IPS DF 6.9 (cell line): ENCODE measurements around the gene IDE.

ENCODE experiments used
- DNase-seq: peaks from one replicate; pipeline ENCODE4 v3.0.0-alpha.2; 2013; ENCODE audit warnings: low read depth, low spot score
- H3K27ac ChIP-seq: one replicate; pipeline ENCODE4 v1.5.1; 2013; ENCODE audit warnings: low read length, control low read depth
- H3K27me3 ChIP-seq: 2 replicates; pipeline ENCODE4 v1.6.1; 2013; ENCODE audit warnings: mild to moderate bottlenecking, low read length; ENCODE audit not compliant: control insufficient read depth, insufficient read depth
- H3K36me3 ChIP-seq: 2 replicates; pipeline ENCODE4 v1.6.1; 2013; ENCODE audit warnings: low read length; ENCODE audit not compliant: control insufficient read depth, insufficient read depth
- H3K4me1 ChIP-seq: 2 replicates; pipeline ENCODE4 v1.6.1; 2013; ENCODE audit warnings: low read length; ENCODE audit not compliant: control insufficient read depth, insufficient read depth
- H3K4me3 ChIP-seq: 2 replicates; pipeline ENCODE4 v1.5.1; 2013; ENCODE audit warnings: mild to moderate bottlenecking, low read length
- H3K9me3 ChIP-seq: 2 replicates; pipeline ENCODE4 v1.6.1; 2013; ENCODE audit warnings: low read length, inconsistent platforms; ENCODE audit not compliant: control insufficient read depth, insufficient read depth
- WGBS: extraction: QIAGEN DNeasy Blood & Tissue Kit; methylation state at CpG from one replicate; pipeline ENCODE4 v1.1.7; 2013; ENCODE audit warnings: mixed read lengths, missing lambda C conversion rate; ENCODE audit not compliant: insufficient read length, insufficient coverage; 5-methylcytosine and 5-hydroxymethylcytosine counted together

IDE gene

GRCh38 chr10:92567952-92568600 lies 5.8 kb downstream of the IDE start:
- Histone ChIP-seq H3K27me3 (no peaks in the 10 kb centered on the region), H3K27ac (no peak overlapping the region), H3K4me3 (no peak overlapping the region), H3K9me3 (no peaks in the 10 kb centered on the region), H3K36me3 (no peaks in the 10 kb centered on the region), H3K4me1 (peaks cover 2% of the 10 kb centered on the region; the same call in 1 of the 2 replicates)
- DNase-seq = no peak
- WGBS = no CpG with 5 or more reads among the region's 4 CpGs

GRCh38 chr10:92562424-92562823 lies 11.5 kb downstream of the IDE start:
- H3K4me1 ChIP-seq = no peaks in the 10 kb centered on the region
- no peaks in the 10 kb centered on the region for H3K27me3 ChIP-seq
- H3K36me3 ChIP-seq = no peaks in the 10 kb centered on the region
- DNase-seq = no peak
- H3K9me3 ChIP-seq = no peaks in the 10 kb centered on the region
- H3K27ac ChIP-seq = no peak overlapping the region
- no peak overlapping the region for H3K4me3 ChIP-seq

- Histone ChIP-seq H3K36me3 (no peaks in the 10 kb centered on the region; the same call in 1 of the 2 replicates), H3K9me3 (no peaks in the 10 kb centered on the region; the same call in 1 of the 2 replicates), H3K4me3 (no peak overlapping the region), H3K27ac (no peak overlapping the region), H3K27me3 (no peaks in the 10 kb centered on the region), H3K4me1 (no peaks in the 10 kb centered on the region)
- WGBS = no CpG with 5 or more reads among the region's 4 CpGs
- no peak for DNase-seq
These were observed 14.8 kb downstream of the IDE start for GRCh38 chr10:92559046-92559445.

- Histone ChIP-seq H3K4me3 (no peak overlapping the region), H3K27me3 (no peaks in the 10 kb centered on the region), H3K9me3 (no peaks in the 10 kb centered on the region; the same call in 1 of the 2 replicates), H3K36me3 (no peaks in the 10 kb centered on the region; the same call in 1 of the 2 replicates), H3K27ac (no peak overlapping the region), H3K4me1 (no peaks in the 10 kb centered on the region)
- DNase-seq = no peak
- no CpG with 5 or more reads among the region's 2 CpGs for WGBS
These were observed 19.9 kb downstream of the IDE start for GRCh38 chr10:92553959-92554358.

- Histone ChIP-seq H3K27me3 (no peaks in the 10 kb centered on the region), H3K36me3 (no peaks in the 10 kb centered on the region; the same call in 1 of the 2 replicates), H3K27ac (no peak overlapping the region), H3K4me1 (no peaks in the 10 kb centered on the region), H3K9me3 (no peaks in the 10 kb centered on the region; the same call in 1 of the 2 replicates), H3K4me3 (no peak overlapping the region)
- no peak for DNase-seq
- WGBS = no CpG with 5 or more reads among the region's 5 CpGs
These were observed 21.6 kb downstream of the IDE start for GRCh38 chr10:92552310-92552709.

GRCh38 chr10:92550924-92551323 lies 23.0 kb downstream of the IDE start:
- WGBS = no CpG with 5 or more reads among the region's 2 CpGs
- Histone ChIP-seq H3K4me3 (no peak overlapping the region), H3K27ac (no peak overlapping the region), H3K27me3 (no peaks in the 10 kb centered on the region), H3K4me1 (no peaks in the 10 kb centered on the region), H3K9me3 (no peaks in the 10 kb centered on the region; the same call in 1 of the 2 replicates), H3K36me3 (no peaks in the 10 kb centered on the region; the same call in 1 of the 2 replicates)
- DNase-seq = no peak

GRCh38 chr10:92547676-92548075 lies 26.2 kb downstream of the IDE start:
- DNase-seq = no peak
- no CpG with 5 or more reads among the region's 4 CpGs for WGBS
- Histone ChIP-seq H3K9me3 (no peaks in the 10 kb centered on the region), H3K27ac (no peak overlapping the region), H3K27me3 (no peaks in the 10 kb centered on the region), H3K4me3 (no peak overlapping the region), H3K4me1 (no peaks in the 10 kb centered on the region), H3K36me3 (no peaks in the 10 kb centered on the region)

- no peak overlapping the region for H3K27ac ChIP-seq
- WGBS = no CpG with 5 or more reads among the region's 1 CpG
- no peaks in the 10 kb centered on the region for H3K27me3 ChIP-seq
These were observed 28.3 kb downstream of the IDE start for GRCh38 chr10:92545556-92545955.

GRCh38 chr10:92544296-92544695 lies 29.6 kb downstream of the IDE start:
- WGBS = no CpG with 5 or more reads among the region's 3 CpGs
- H3K36me3 ChIP-seq = no peaks in the 10 kb centered on the region
- H3K4me1 ChIP-seq = no peaks in the 10 kb centered on the region
- DNase-seq = no peak
- H3K9me3 ChIP-seq = no peaks in the 10 kb centered on the region
- H3K4me3 ChIP-seq = no peak overlapping the region
- H3K27me3 ChIP-seq = no peaks in the 10 kb centered on the region
- H3K27ac ChIP-seq = no peak overlapping the region

More at GRCh38 chr10:92545556-92545955, 28.3 kb downstream of the IDE start:
- Histone ChIP-seq H3K9me3 (no peaks in the 10 kb centered on the region), H3K4me3 (no peak overlapping the region), H3K36me3 (no peaks in the 10 kb centered on the region), H3K4me1 (no peaks in the 10 kb centered on the region)
- no peak for DNase-seq

GRCh38 chr10:92542458-92542857 lies 31.4 kb downstream of the IDE start:
- Histone ChIP-seq H3K27me3 (no peaks in the 10 kb centered on the region), H3K36me3 (no peaks in the 10 kb centered on the region), H3K27ac (no peak overlapping the region), H3K4me3 (no peak overlapping the region), H3K9me3 (no peaks in the 10 kb centered on the region), H3K4me1 (no peaks in the 10 kb centered on the region)
- WGBS = no CpG with 5 or more reads among the region's 5 CpGs
- DNase-seq = no peak

- H3K36me3 ChIP-seq = no peaks in the 10 kb centered on the region
- no peaks in the 10 kb centered on the region for H3K9me3 ChIP-seq
- no peaks in the 10 kb centered on the region for H3K4me1 ChIP-seq
- no peak for DNase-seq
- no peak overlapping the region for H3K27ac ChIP-seq
- no peak overlapping the region for H3K4me3 ChIP-seq
- H3K27me3 ChIP-seq = no peaks in the 10 kb centered on the region
These were observed 32.3 kb downstream of the IDE start for GRCh38 chr10:92541583-92541982.
